ENCODE data around the gene AKT1. TPM values are rescaled to one million over a fixed set of nuclear protein-coding genes. Genes with fewer than 3 reads are reported as not detected.
A peak's percentile ranks its signal among the peaks of the same experiment; 100 is the strongest.

Gene AKT1
- total and polyA plus RNA-seq, 2 of the 13 experiments (the other 11 are each of a cell fraction or from before 2014, with no cell fraction given): 96.2 to 116 TPM

GRCh38 chr14:104794631-104794992, 936 bp downstream of the AKT1 start (continued):
- no peak for TF ChIP-seq ZSCAN30 (CRISPR knock-in tag; IDR thresholded peaks at IDR 0.05)
- TF ChIP-seq ZNF761 (CRISPR knock-in tag; conservative IDR thresholded peaks at IDR 0.05): no peak
- TF ChIP-seq GZF1 (CRISPR knock-in tag; IDR thresholded peaks at IDR 0.05): no peak
- TF ChIP-seq ZFX (CRISPR knock-in tag; IDR thresholded peaks at IDR 0.05; ENCODE audit: low read depth): peak; percentile 80
- TF ChIP-seq ZNF598 (CRISPR knock-in tag; IDR thresholded peaks at IDR 0.05; ENCODE audit: borderline replicate concordance): no peak
- no peak for TF ChIP-seq ERF (CRISPR knock-in tag; IDR thresholded peaks at IDR 0.05)
- TF ChIP-seq ZNF788 (CRISPR knock-in tag; IDR thresholded peaks at IDR 0.05; ENCODE audit: borderline replicate concordance): no peak
- TF ChIP-seq NRL (CRISPR knock-in tag; IDR thresholded peaks at IDR 0.05; ENCODE audit: borderline replicate concordance): peak; percentile 25; the same call in 1 of the 2 replicates
- TF ChIP-seq ATF2 (CRISPR knock-in tag; IDR thresholded peaks at IDR 0.05): no peak
- no peak for TF ChIP-seq ZNF557 (CRISPR knock-in tag; IDR thresholded peaks at IDR 0.05)
- no peak for TF ChIP-seq ZNF691 (CRISPR knock-in tag; IDR thresholded peaks at IDR 0.05; ENCODE audit: borderline replicate concordance, low read depth)
- no peak for TF ChIP-seq ZNF136 (CRISPR knock-in tag; IDR thresholded peaks at IDR 0.05; ENCODE audit: low read depth)
- no peak for TF ChIP-seq TBX3 (IDR thresholded peaks at IDR 0.05; ENCODE audit: borderline replicate concordance)
- TF ChIP-seq IKZF4 (CRISPR knock-in tag; IDR thresholded peaks at IDR 0.05; ENCODE audit: borderline replicate concordance, low read depth, not compliant biosample characterization): peak; percentile 7
- TF ChIP-seq MLLT10 (CRISPR knock-in tag; IDR thresholded peaks at IDR 0.05): no peak
- no peak for TF ChIP-seq SNRNP70 (IDR thresholded peaks at IDR 0.05; ENCODE audit: low read depth, low read length)
- TF ChIP-seq TFDP2 (CRISPR knock-in tag; IDR thresholded peaks at IDR 0.05): no peak
- TF ChIP-seq CTCF (CRISPR knock-in tag; IDR thresholded peaks at IDR 0.05): peak; percentile 37; the same call in 1 of the 2 replicates
- TF ChIP-seq KDM6A (CRISPR knock-in tag; IDR thresholded peaks at IDR 0.05; ENCODE audit: low read depth): no peak
- no peak for TF ChIP-seq RBM39 (IDR thresholded peaks at IDR 0.05; ENCODE audit: low read depth, low read length, poor library complexity, severe bottlenecking)
- TF ChIP-seq MAX (IDR thresholded peaks at IDR 0.05): no peak
- TF ChIP-seq ZNF780A (CRISPR knock-in tag; IDR thresholded peaks at IDR 0.05): no peak
- no peak for TF ChIP-seq NFYC (CRISPR knock-in tag; IDR thresholded peaks at IDR 0.05)
- TF ChIP-seq CBX2 (IDR thresholded peaks at IDR 0.05; ENCODE audit: low read depth, low read length): no peak
- no peak for TF ChIP-seq CBX2 (CRISPR knock-in tag; IDR thresholded peaks at IDR 0.05; ENCODE audit: low read depth)
- no peak for TF ChIP-seq SIN3B (IDR thresholded peaks at IDR 0.05; ENCODE audit: low read length)
- no peak for TF ChIP-seq KLF11 (CRISPR knock-in tag; IDR thresholded peaks at IDR 0.05)
